OCI-LY3 (cell line): ENCODE measurements around the gene VPS35L.

Experiments
- EZH2phosphoT487 ChIP-seq: fragments of 200-600 bp; shearing (Covaris generic); IDR thresholded peaks from 2 replicates; pipeline ENCODE4 v1.6.1; 2018; ENCODE audit warnings: antibody characterized with exemption, mixed run types, low read depth
- TF ChIP-seq, protein P1 (sequence below): fragments of 200-600, 300-600 bp; sonication (generic); IDR thresholded peaks from 2 replicates; pipeline ENCODE4 v1.5.1; 2014; ENCODE audit warnings: antibody characterized with exemption, low read length, low read depth

DNA sequence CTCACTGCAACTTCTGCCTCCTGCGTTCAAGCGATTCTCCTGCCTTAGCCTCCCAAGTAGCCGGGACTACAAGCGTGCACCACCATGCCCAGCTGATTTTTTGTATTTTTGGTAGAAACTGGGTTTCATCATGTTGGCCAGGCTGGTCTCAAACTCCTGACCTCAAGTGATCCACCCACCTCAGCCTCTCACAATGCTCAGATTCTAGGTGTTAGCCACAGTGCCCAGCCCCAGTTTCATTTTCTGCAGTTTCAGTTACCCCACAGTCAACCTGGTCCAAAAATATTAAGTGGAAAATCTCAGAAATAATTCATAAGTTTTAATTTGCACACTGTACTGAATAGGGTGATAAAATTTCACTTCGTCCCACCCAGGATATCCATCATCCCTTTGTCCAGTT is 133.8 kb downstream of the VPS35L start:
- TF ChIP-seq, protein P1, sequence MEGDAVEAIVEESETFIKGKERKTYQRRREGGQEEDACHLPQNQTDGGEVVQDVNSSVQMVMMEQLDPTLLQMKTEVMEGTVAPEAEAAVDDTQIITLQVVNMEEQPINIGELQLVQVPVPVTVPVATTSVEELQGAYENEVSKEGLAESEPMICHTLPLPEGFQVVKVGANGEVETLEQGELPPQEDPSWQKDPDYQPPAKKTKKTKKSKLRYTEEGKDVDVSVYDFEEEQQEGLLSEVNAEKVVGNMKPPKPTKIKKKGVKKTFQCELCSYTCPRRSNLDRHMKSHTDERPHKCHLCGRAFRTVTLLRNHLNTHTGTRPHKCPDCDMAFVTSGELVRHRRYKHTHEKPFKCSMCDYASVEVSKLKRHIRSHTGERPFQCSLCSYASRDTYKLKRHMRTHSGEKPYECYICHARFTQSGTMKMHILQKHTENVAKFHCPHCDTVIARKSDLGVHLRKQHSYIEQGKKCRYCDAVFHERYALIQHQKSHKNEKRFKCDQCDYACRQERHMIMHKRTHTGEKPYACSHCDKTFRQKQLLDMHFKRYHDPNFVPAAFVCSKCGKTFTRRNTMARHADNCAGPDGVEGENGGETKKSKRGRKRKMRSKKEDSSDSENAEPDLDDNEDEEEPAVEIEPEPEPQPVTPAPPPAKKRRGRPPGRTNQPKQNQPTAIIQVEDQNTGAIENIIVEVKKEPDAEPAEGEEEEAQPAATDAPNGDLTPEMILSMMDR: no peak
- no peak for TF ChIP-seq EZH2phosphoT487
